ENCODE measurements around the gene PAIP2B.

Gene PAIP2B

GRCh38 chr2:71254078-71254477 is 27.2 kb upstream of the PAIP2B start:
- no peak for TF ChIP-seq CTCF (conservative IDR thresholded peaks at IDR 0.05; ENCODE audit: low read length)
- no peak overlapping the region for H3K4me3 ChIP-seq (ENCODE audit: low read length)
- no peak for DNase-seq (ENCODE audit: low read depth)

- no peak for DNase-seq (ENCODE audit: low read depth)
- TF ChIP-seq CTCF (conservative IDR thresholded peaks at IDR 0.05; ENCODE audit: low read length) = no peak
- no peak overlapping the region for H3K4me3 ChIP-seq (ENCODE audit: low read length)
Measured at GRCh38 chr2:71253476-71253875, 26.6 kb upstream of the PAIP2B start.

GRCh38 chr2:71252862-71253261 is 26.0 kb upstream of the PAIP2B start:
- DNase-seq (ENCODE audit: low read depth) = no peak
- H3K4me3 ChIP-seq (ENCODE audit: low read length) = no peak overlapping the region
- no peak for TF ChIP-seq CTCF (conservative IDR thresholded peaks at IDR 0.05; ENCODE audit: low read length)

GRCh38 chr2:71250935-71251334 is 24.0 kb upstream of the PAIP2B start:
- no peak for DNase-seq (ENCODE audit: low read depth)
- no peak for TF ChIP-seq CTCF (conservative IDR thresholded peaks at IDR 0.05; ENCODE audit: low read length)
- no peak overlapping the region for H3K4me3 ChIP-seq (ENCODE audit: low read length)

GRCh38 chr2:71244302-71244660 is 17.4 kb upstream of the PAIP2B start:
- no peak for DNase-seq (ENCODE audit: low read depth)
- TF ChIP-seq CTCF (conservative IDR thresholded peaks at IDR 0.05; ENCODE audit: low read length) = no peak
- no peak overlapping the region for H3K4me3 ChIP-seq (ENCODE audit: low read length)

GRCh38 chr2:71243634-71244301 is 16.9 kb upstream of the PAIP2B start:
- no peak for DNase-seq (ENCODE audit: low read depth)
- no peak overlapping the region for H3K4me3 ChIP-seq (ENCODE audit: low read length)
- no peak for TF ChIP-seq CTCF (conservative IDR thresholded peaks at IDR 0.05; ENCODE audit: low read length)

GRCh38 chr2:71240794-71241193 is 13.9 kb upstream of the PAIP2B start:
- DNase-seq (ENCODE audit: low read depth) = no peak
- no peak overlapping the region for H3K4me3 ChIP-seq (ENCODE audit: low read length)
- no peak for TF ChIP-seq CTCF (conservative IDR thresholded peaks at IDR 0.05; ENCODE audit: low read length)

Measured in AG10803 (cell line).